Mesodermal cell (in vitro differentiated cells): ENCODE results near the gene GAP43.

Experiments
- H3K27ac ChIP-seq: 2 replicates; pipeline ENCODE4 v1.7.0; 2013; ENCODE audit warnings: mild to moderate bottlenecking, low read depth, low read length, moderate library complexity; ENCODE audit not compliant: severe bottlenecking
- H3K36me3 ChIP-seq: 2 replicates; pipeline ENCODE4 v1.7.1; 2013; ENCODE audit warnings: mild to moderate bottlenecking, low read length, moderate library complexity; ENCODE audit not compliant: control insufficient read depth, insufficient read depth
- H3K4me1 ChIP-seq: one replicate; pipeline ENCODE4 v1.7.1; 2013; ENCODE audit warnings: mild to moderate bottlenecking, low read length; ENCODE audit not compliant: insufficient read depth, control insufficient read depth, poor library complexity, severe bottlenecking
- H3K4me3 ChIP-seq: 2 replicates; pipeline ENCODE4 v1.7.0; 2013; ENCODE audit warnings: low read length, control low read depth, mild to moderate bottlenecking; ENCODE audit not compliant: insufficient read depth, poor library complexity, severe bottlenecking; ENCODE audit errors: extremely low read depth
- H3K9me3 ChIP-seq: 2 replicates; pipeline ENCODE4 v1.7.1; 2013; ENCODE audit warnings: mild to moderate bottlenecking, low read length, moderate library complexity; ENCODE audit not compliant: control insufficient read depth
- WGBS, 2 experiments: methylation state at CpG; one replicate each; pipeline ENCODE4 v1.1.5; 2013; ENCODE audit warnings: missing lambda C conversion rate in 2 of 2; ENCODE audit not compliant: insufficient coverage in 2 of 2; 5-methylcytosine and 5-hydroxymethylcytosine counted together

Gene GAP43

DNA sequence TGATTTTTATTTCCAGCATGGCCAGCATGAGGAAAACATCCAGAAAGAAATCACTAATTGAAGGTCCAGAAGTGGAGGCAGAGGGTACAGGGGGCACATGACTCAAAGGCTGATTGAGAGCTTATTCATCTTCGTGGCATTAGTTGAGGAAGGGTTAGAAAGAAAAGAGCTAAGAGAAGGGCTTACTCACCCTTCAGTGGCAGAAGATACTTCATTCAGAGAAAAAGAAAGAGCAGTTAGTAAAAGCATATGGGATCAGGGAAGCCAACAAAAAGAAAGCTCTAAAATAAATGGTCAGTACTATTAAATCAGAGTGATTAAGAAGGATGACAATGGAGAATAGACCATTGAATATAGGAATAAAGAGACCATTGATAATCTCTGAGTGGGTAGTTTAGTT, 25.2 kb downstream of the GAP43 start:
- Histone ChIP-seq H3K27ac (no peak overlapping the region), H3K36me3 (no peaks in the 10 kb centered on the region), H3K4me1 (no peaks in the 10 kb centered on the region), H3K9me3 (no peaks in the 10 kb centered on the region), H3K4me3 (no peak overlapping the region)
- WGBS, 2 experiments = no CpG with 5 or more reads among the region's 1 CpG

- no peak overlapping the region for H3K27ac ChIP-seq
- WGBS, 2 experiments = no CpG with 5 or more reads among the region's 1 CpG
- H3K4me3 ChIP-seq = no peak overlapping the region
- H3K9me3 ChIP-seq = no peaks in the 10 kb centered on the region
- no peaks in the 10 kb centered on the region for H3K36me3 ChIP-seq
- H3K4me1 ChIP-seq = no peaks in the 10 kb centered on the region
Measured at GRCh38 chr3:115651087-115651486, 27.8 kb downstream of the GAP43 start.

- H3K4me3 ChIP-seq = no peak overlapping the region
- 86 to 90% methylated on average over 1 to 2 of the region's 2 CpGs for WGBS, 2 experiments
- peaks cover under 1% of the 10 kb centered on the region for H3K4me1 ChIP-seq
- no peaks in the 10 kb centered on the region for H3K36me3 ChIP-seq
- no peak overlapping the region for H3K27ac ChIP-seq
- no peaks in the 10 kb centered on the region for H3K9me3 ChIP-seq
Measured at GRCh38 chr3:115651599-115651998, 28.3 kb downstream of the GAP43 start.

DNA sequence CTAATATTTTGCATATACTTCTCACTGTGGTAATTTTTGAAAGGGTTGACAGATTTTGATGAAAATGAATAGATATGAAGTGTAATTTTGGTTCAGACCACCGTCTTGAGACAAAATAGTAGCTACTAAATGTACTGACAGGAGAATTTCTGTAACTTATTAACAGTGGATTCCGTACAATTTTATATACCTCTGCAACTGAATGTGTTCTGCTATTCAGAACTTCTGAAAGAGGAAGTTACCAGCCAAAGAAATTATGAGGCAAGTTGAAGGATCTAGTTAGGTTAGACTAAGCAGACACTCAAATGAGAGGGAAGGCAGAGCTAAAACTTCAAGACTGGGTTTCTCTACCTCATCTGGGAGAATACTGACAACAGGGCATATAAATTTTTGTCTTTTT, 29.4 kb downstream of the GAP43 start:
- Histone ChIP-seq H3K9me3 (no peaks in the 10 kb centered on the region), H3K4me1 (peaks cover 11% of the 10 kb centered on the region), H3K4me3 (no peak overlapping the region), H3K27ac (no peak overlapping the region), H3K36me3 (no peaks in the 10 kb centered on the region)
- 100% methylated on average over 1 of the region's 2 CpGs; no CpG with 5 or more reads in 1 of the 2 experiments for WGBS, 2 experiments

- 80 to 100% methylated on average over 1 of the region's 2 CpGs for WGBS, 2 experiments
- Histone ChIP-seq H3K9me3 (no peaks in the 10 kb centered on the region), H3K4me3 (no peak overlapping the region), H3K4me1 (peaks cover 31% of the 10 kb centered on the region), H3K36me3 (no peaks in the 10 kb centered on the region), H3K27ac (no peak overlapping the region)
Measured at GRCh38 chr3:115655761-115656282, 32.5 kb downstream of the GAP43 start.

DNA sequence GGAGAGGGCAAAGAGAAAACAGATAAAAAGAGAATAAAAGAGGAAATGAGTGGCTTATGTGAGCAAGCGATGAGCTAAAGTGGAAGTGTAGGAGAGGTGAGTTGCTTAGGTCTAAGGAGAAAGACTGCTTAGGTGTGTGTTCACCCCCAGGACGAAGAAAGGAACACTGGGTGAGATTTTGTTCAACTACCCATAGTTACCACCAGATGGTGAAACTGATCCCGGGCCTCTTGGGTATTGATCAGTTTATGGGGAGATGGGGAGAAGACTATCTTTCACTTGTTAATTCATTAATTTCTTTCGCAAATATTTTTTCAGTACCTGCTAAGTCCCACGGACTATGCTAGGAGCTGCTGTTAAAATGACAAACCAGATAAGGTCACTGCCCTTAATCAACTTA, 33.9 kb downstream of the GAP43 start:
- 100% methylated on average over 1 of the region's 5 CpGs for WGBS, 2 experiments
- Histone ChIP-seq H3K9me3 (no peaks in the 10 kb centered on the region), H3K4me1 (peaks cover 33% of the 10 kb centered on the region), H3K4me3 (no peak overlapping the region), H3K27ac (no peak overlapping the region), H3K36me3 (no peaks in the 10 kb centered on the region)

GRCh38 chr3:115658032-115658336, 34.7 kb downstream of the GAP43 start:
- WGBS, 2 experiments = 27 to 33% methylated on average over 1 to 3 of the region's 3 CpGs
- Histone ChIP-seq H3K36me3 (no peaks in the 10 kb centered on the region), H3K4me3 (peak overlapping the region; percentile 51), H3K4me1 (peaks cover 33% of the 10 kb centered on the region), H3K9me3 (no peaks in the 10 kb centered on the region), H3K27ac (peak overlapping the region; percentile 99)

DNA sequence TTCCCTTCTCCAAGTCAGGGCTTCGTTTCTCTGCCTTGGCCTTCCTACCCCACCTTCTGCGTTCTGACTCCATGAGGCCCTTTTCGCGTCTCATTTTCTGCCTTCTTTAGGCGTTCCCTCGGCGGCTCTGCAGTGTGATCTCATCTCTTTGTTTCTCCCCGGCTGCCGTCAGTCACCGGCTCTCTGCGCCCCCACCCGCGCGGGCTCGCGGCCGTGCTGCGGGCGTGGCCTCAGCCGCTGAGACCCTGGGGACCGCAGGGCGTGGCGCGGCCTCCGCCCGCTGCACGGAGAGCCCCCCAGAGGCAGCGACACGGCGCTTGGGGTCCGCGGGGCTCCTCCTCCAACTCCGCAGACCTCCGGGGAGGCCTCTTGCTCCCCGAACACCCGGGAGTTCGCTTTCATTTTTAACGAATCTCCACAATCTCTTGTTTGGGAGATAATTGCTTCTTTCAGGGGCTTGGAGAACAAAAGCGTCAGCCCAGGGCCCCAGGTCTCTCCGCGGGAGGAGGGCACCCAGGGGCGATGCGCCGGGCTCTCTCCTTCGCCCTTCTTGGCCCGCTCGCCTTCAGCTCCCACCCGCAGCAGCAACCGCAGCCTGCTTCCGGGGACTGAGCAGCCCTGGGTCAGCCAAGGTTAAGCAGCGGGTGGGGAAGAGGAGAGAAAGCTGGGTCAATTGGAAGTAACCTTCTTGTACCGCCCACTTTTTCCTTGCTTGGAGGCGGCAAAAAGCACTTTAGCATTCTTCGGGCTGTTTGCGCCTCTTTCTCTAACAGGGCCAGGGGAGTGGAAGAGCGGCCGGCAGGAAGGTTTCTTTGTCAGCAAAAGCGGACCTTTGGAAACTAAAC, 35.2 kb downstream of the GAP43 start:
- peaks cover 33% of the 10 kb centered on the region for H3K4me1 ChIP-seq
- H3K9me3 ChIP-seq = no peaks in the 10 kb centered on the region
- H3K4me3 ChIP-seq = peak overlapping the region; percentile 51
- WGBS, 2 experiments = 1% methylated on average over 37 of the region's 58 CpGs
- no peaks in the 10 kb centered on the region for H3K36me3 ChIP-seq
- peak overlapping the region; percentile 99 for H3K27ac ChIP-seq

- peak overlapping the region; percentile 51 for H3K4me3 ChIP-seq
- 66 to 86% methylated on average over 2 to 8 of the region's 12 CpGs for WGBS, 2 experiments
Measured at GRCh38 chr3:115659253-115660220, 36.2 kb downstream of the GAP43 start.

GRCh38 chr3:115660646-115661337, 37.5 kb downstream of the GAP43 start:
- Histone ChIP-seq H3K27ac (no peak overlapping the region), H3K4me3 (no peak overlapping the region), H3K36me3 (no peaks in the 10 kb centered on the region), H3K4me1 (peaks cover 33% of the 10 kb centered on the region), H3K9me3 (no peaks in the 10 kb centered on the region)
- WGBS, 2 experiments = 92 to 97% methylated on average over 3 to 5 of the region's 5 CpGs

More at GRCh38 chr3:115659253-115660220, 36.2 kb downstream of the GAP43 start:
- peak overlapping the region; percentile 99 for H3K27ac ChIP-seq
- H3K36me3 ChIP-seq = no peaks in the 10 kb centered on the region
- H3K4me1 ChIP-seq = peaks cover 33% of the 10 kb centered on the region
- no peaks in the 10 kb centered on the region for H3K9me3 ChIP-seq
